AG09319 (cell line): ENCODE results near the gene BEND6.

Source experiments
- DNase-seq: peaks from one replicate; pipeline ENCODE4 v3.0.0-alpha.2; 2010; ENCODE audit warnings: low read depth; ENCODE audit errors: extremely low read depth
- CTCF ChIP-seq: IDR thresholded peaks from 2 replicates; pipeline ENCODE4 v1.5.1; 2011; ENCODE audit warnings: low read depth, mild to moderate bottlenecking, inconsistent platforms, low read length, moderate library complexity

BEND6 gene

DNA sequence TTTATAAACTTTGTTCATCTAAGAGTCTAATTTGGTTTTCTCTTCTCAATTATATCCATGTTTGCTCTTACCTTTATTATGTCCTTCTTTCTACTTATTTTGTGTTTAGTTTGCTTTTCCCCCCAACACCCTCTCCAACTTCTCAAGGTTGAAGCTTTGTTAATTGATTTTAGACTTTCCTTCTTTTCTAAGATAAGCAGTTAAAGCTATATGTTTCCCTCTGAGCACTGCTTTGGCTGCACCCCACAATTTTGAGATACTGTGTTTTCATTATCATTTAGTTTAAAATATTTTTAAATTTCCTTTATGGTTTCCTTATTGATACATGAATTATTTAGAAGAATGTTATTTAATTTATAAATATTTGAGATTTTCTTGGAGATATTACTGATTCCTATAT, 13.9 kb upstream of the BEND6 start:
- DNase-seq: no peak
- TF ChIP-seq CTCF: no peak

GRCh38 chr6:56944661-56945060, 10.2 kb upstream of the BEND6 start:
- no peak for TF ChIP-seq CTCF
- no peak for DNase-seq

GRCh38 chr6:56946368-56946767, 8.5 kb upstream of the BEND6 start:
- DNase-seq: no peak
- TF ChIP-seq CTCF: no peak

- TF ChIP-seq CTCF: no peak
- DNase-seq: no peak
Measured at GRCh38 chr6:56947924-56948323, 7.0 kb upstream of the BEND6 start.

DNA sequence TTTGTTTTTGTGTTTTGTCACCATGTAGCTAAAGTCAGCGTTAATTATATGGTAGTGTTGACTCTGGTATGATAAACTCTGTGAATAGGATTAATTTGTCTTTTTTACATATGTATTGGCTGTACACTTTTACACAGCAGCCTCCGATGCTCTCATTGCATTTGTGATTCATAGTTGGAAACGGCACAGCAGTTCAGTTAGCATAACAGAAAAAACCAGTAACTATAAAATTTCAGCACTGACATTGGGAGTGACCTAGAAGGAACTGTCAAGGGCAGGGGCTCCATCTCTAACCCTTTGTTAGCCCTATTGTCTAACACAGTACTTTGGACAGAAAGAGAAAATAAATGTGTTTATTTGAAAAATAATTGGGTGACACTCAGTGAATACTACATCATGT, 5.6 kb upstream of the BEND6 start:
- no peak for DNase-seq
- TF ChIP-seq CTCF: no peak

GRCh38 chr6:56949925-56950495, 4.9 kb upstream of the BEND6 start:
- DNase-seq: no peak
- no peak for TF ChIP-seq CTCF

- no peak for DNase-seq
- TF ChIP-seq CTCF: no peak
Measured at GRCh38 chr6:56951049-56951831, 3.7 kb upstream of the BEND6 start.
